ENCODE results near the gene RASAL2.
A peak's percentile ranks its signal among the peaks of the same experiment; 100 is the strongest.
"Not testable (repeated sequence)": the region's sequence is repeated elsewhere in the genome, so short reads cannot be mapped to it uniquely, and the experiment has no call there.

RASAL2 gene

GRCh38 chr1:178168536-178168935, 74.6 kb downstream of the RASAL2 start:
- DNase-seq: no peak

GRCh38 chr1:178169649-178170048, 75.7 kb downstream of the RASAL2 start:
- no peak for DNase-seq

- DNase-seq: no peak
Measured at GRCh38 chr1:178172939-178173338, 79.0 kb downstream of the RASAL2 start.

- no peak for DNase-seq
Measured at GRCh38 chr1:178174539-178174938, 80.6 kb downstream of the RASAL2 start.

GRCh38 chr1:178180405-178180804, 86.5 kb downstream of the RASAL2 start:
- DNase-seq: no peak

- DNase-seq: no peak
Measured at GRCh38 chr1:178183796-178184195, 89.9 kb downstream of the RASAL2 start.

GRCh38 chr1:178188306-178188705, 94.4 kb downstream of the RASAL2 start:
- no peak for DNase-seq

- peak; percentile 11 for DNase-seq
Measured at GRCh38 chr1:178189814-178190213, 95.9 kb downstream of the RASAL2 start.

- DNase-seq: no peak
Measured at GRCh38 chr1:178190881-178191280, 97.0 kb downstream of the RASAL2 start.

GRCh38 chr1:178192686-178193085, 98.8 kb downstream of the RASAL2 start:
- no peak for DNase-seq

- no peak for DNase-seq
Measured at GRCh38 chr1:178196631-178197030, 102.7 kb downstream of the RASAL2 start.

- not testable (repeated sequence) for DNase-seq
Measured at GRCh38 chr1:178202095-178202494, 108.2 kb downstream of the RASAL2 start.

- not testable (repeated sequence) for DNase-seq
Measured at GRCh38 chr1:178202546-178202945, 108.6 kb downstream of the RASAL2 start.

- DNase-seq: not testable (repeated sequence)
Measured at GRCh38 chr1:178208269-178208856, 114.5 kb downstream of the RASAL2 start.

GRCh38 chr1:178209935-178210334, 116.0 kb downstream of the RASAL2 start:
- DNase-seq: no peak

- DNase-seq: no peak
Measured at GRCh38 chr1:178218550-178218949, 124.6 kb downstream of the RASAL2 start.

GRCh38 chr1:178220094-178220493, 126.2 kb downstream of the RASAL2 start:
- no peak for DNase-seq

- no peak for DNase-seq
Measured at GRCh38 chr1:178223289-178223688, 129.4 kb downstream of the RASAL2 start.

GRCh38 chr1:178224358-178224757, 130.5 kb downstream of the RASAL2 start:
- no peak for DNase-seq

- DNase-seq: no peak
Measured at GRCh38 chr1:178230881-178231409, 137.0 kb downstream of the RASAL2 start.

GRCh38 chr1:178232108-178232507, 138.2 kb downstream of the RASAL2 start:
- DNase-seq: no peak

- DNase-seq: no peak
Measured at GRCh38 chr1:178232949-178233348, 139.0 kb downstream of the RASAL2 start.

- DNase-seq: no peak
Measured at GRCh38 chr1:178237121-178237520, 143.2 kb downstream of the RASAL2 start.

GRCh38 chr1:178238722-178239510, 145.0 kb downstream of the RASAL2 start:
- peak; percentile 43 for DNase-seq
